HuH-7 (cell line): Measurements from ENCODE around the gene HPSE2.
A peak's percentile ranks its signal among the peaks of the same experiment; 100 is the strongest.

ENCODE experiments used
- DNase-seq: peaks from one replicate; pipeline ENCODE4 v3.0.0; 2011; ENCODE audit warnings: low spot score

HPSE2 gene

DNA sequence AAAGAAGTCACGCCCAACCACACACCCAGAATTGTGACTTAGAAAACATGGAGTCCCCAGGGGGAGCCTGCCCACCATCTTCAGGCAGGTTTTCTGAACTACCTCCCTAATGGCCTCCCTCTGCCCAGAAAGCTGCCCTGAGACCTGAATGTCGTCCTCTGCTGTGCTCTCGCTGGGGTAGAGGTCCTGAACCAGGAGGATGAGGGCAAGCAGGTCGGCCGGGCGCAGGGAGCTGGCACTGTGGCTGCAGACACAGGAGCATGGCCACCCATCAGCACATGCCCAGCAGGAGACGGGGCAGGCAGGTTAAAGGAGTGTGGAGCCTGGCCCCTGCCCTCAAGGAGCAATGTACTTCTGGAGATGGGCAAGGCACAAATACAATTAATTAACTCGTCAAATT lies 805.2 kb downstream of the HPSE2 start:
- no peak for DNase-seq

DNA sequence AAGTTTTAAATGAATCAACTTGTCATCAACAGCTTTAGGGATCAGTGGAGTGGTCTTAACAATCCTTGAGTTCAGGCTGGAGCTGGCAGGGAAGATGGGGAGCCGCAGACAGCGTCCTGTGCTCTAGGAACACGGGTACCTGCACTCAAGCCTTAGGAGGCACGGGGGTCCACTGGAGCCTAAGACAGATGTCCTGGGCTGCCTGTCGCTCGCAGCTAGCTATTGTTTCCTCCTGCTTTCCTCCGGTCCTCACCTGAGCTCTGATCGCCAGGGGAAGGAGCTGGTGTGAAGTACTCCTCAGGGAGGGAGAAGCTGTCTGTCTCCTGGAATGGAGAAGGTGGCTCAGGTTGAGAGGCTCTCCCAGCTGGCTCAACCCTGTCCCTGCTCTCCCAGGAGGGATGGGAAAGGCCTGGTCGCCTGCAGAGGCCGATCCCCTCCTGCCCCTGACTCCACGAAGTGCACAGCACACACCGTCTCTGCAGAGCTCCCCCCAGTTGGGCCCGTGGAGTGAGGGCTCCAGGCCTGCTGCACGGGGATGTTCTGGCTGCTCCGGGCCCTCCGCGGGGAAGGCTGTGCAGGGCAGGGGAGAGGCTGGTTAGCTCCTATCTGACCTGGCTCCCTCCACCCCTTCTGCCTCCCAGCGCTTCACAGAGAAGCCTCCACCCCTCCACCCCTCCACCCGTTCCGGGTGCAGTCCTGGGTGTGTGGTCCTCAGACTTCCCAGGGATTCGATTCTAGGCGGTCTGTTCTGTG lies 806.2 kb downstream of the HPSE2 start:
- no peak for DNase-seq

DNA sequence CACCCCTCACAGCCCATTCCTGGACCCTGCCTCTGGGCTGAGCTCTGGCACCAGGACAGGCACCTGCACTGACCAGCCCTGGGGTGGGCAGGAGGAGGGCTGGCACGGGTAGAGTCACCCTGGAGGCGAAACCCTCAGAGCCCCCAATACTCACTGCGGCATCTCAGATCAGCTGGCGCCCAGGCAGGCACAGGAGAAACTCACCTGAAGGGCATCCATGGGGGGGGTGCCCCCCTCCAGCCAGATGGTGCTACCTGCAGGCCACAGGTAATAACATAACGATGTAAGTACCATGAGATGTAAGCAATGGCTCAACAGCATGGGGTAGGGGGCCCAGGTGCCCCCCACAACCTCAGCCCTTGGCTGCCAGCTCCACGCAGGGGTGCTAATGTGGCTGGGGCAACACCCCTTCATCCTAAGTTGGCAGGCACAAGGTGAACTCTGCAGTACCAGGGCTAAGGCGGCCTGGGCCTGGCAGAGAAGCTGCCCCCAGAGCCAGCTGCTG lies 808.6 kb downstream of the HPSE2 start:
- no peak for DNase-seq

DNA sequence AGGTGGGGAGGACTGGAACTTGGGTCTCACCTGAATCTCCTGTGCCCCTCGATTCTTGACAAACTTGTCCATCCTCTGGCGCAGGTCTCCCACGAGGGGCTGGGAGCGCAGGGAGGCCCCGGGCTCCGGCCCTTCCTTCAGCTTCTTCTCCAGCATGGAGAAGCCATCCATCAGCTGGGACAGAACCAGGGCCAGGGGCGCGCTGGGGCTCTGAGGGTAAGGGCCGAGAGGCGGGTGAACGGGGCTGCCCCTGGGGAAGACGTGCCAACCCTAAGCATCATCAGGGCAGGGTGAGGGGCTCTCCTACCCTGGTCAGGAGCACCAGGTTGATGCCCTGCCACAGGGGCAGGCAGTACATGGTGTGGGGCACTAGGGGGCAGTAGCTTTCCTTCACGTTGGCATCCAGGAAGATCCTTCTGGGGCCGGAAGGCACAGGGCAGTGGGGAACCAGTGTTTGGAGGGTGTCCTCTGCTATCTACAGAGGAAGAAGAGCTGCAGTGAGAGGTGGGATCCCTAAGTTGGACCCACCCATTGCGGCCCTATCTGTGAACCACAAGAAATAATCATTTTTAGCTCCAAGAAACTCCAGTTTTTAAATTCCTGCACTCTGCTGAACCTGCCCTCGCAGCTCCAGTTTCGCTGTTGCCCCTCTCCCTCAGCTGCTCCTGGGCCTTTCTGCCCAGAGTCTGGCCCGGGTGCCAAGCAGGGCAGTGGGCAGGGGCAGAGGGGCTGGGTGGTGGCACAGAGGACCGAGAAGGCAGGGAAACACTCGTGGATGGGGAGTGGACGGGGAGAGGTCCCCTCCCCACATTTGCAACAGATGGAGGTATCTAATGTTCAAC lies 809.9 kb downstream of the HPSE2 start:
- DNase-seq = peak; percentile 82

DNA sequence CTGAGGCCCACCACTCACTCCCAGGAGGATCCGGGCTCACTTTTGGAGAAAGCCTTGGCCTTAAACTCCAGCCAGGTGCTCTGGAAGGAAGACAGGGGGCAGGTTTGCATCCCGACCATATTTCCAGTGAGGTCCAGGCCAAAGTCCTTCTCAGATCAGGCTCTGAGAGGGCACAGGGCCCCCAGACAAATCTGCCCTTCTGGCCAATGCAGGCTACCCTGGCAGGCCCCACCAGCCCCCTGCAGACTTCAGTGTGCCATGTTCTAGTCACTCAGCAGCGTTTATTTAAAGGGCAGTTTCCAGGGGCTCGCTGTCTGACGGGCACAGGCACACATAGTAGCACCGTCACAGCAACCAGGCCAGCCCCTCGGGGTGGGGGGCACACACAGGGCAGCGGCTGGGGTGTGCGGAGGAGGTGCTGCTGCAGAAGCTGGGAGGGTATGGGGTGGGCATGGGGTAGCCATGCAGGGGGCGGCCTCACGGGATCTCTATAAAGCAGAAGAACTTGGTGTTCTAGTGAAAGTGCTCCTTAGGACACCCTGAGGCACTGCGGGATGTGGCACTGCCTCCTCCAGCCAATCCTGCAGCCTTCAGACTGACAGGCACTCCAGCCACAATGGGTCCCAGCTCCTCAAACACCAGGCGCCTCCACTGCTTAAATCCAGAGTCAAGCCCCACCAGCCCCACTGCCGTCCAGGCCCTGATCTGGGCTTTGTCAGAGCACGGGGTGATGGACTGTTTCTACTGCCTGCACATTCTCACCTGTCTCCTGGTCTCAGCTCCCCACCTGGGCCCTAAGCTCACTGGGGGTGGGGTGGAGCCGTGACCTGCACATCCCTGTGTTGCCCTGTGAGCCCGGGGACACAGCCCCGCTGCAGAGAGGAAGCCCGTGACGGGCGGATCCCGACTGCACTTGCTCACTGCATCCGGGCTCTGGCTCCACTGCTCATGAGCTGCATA lies 811.1 kb downstream of the HPSE2 start:
- no peak for DNase-seq

DNA sequence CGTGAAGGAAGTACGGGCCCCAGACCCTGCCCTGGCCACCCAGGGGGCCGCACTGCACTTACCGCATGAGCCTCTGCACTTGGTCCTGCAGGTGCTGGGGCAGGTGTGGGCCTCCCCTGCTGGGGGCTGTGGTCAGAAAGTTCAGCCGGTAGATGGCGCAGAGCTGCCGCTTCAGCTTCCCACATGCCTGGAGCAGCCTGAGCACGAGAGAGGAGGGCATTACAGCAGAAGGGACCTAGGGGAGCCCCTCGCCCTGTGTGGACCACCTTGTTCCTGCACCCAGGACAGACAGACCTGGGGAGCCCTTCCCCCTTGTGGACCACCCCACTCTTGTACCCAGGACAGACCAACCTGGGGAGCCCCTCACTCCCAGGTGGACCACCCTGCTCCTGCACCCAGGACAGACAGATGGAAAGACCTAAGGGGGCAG lies 811.9 kb downstream of the HPSE2 start:
- DNase-seq = peak; percentile 78

DNA sequence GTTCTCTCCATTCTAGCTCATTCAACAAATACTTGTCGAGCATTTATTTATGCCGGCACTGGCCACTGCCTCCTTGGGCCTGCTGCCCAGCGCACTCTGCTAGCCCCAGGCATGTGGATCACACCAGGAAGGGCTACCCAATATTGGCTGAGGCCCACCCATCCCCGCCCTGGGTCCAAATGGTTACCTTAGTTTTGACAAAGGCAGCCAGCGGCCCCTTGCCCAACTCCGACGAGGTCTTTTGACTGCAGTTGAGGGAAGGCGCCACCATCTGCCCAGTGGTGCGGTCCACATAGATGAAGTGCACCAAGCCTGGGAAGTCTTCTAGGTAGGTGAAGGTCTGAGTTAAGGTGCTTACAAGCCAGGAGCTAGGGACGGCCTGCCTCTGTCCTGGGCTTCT lies 813.5 kb downstream of the HPSE2 start:
- DNase-seq = no peak

DNA sequence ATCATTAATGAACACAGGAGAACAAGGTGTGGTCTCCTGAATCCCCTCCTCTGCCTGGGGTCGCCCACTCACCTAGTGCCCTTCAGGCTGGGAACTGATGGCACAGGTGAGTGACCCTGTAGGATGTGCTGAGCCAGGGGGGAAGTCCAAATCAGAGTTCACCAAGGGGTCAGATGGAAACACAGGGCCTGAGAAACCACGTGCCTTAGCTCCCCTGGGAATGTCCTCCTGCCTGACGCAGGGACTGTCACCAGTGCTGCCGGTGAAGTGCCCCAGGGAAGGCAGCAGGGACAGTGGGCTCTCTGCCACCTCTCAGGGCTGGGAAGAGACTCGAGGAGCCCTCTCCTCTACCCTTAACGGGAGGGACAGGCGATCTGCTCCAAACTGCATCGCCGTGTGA lies 814.9 kb downstream of the HPSE2 start:
- DNase-seq = no peak

DNA sequence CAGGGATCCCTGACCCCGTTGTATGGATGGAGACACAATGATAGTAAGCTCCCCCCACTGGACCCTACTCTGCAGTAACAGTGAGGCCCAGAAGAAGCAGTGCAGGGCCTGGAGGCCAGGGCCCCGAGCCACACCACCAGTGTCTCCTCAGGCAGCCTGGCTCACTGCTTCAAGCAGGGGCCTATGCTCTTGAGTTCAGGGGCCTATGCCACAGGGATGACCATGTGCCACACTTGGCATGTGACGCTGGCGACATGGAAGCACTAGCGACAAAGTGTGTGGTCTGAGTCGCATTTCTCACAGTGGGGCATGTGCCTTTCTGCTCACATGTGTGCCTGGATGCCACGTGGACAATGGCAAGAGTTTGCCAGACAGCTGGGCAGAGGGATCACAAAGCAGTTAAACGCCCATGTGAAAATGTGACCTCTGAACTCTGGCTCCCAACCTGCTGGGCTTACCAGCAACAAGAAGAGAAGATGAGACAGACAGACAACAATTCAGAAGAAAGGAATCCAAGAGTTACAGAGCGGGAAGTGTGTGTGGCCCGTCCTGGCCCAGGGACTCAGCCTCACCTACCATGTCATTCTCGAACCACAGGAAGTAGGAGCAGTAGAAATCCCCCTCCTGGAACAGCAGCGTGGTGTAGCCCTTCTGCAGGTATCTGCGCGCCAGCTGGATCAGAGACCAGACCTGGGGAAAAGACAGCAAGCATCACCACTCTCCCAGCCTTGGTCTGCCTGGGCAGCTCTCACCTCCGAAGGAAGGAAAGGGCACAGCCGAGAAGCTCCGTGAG lies 816.0 kb downstream of the HPSE2 start:
- no peak for DNase-seq

DNA sequence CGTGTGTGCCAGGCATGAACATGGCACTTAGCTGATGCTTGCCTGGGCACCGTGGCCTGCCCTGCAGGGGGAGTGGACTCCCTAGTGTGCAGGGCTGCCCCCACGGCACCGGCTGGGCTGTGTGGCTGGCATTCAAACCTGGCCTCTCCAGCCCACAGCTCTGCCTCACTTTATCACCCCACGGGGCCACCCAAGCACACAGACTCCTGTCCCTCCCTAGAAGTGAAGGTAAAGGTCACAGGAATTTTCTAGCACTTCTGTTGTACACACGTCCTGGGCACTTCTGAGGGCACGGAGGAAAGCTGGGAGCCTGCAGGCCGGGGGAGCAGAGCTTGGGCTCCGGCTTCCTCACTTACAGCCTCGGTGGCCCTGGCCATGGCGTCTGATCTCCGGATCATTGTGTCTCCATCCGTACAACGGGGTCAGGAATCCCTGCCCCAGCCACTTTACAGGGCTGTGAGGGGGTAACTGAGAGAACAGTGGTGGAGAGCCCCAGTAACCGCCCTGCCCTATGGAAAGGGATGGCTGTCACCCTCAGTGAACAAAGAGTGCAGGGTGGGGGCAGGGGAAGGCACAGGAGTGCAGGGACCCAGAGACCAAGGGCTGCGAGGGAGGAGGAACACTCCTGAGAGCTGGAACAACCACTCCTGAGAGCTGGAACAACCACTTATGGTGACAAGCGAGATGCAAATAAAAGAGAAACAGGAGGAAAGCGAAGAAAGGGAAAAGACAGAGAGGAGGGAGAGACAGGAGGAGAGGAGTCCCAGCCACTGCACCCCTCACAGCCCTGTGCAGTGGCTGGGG lies 816.8 kb downstream of the HPSE2 start:
- DNase-seq = no peak

DNA sequence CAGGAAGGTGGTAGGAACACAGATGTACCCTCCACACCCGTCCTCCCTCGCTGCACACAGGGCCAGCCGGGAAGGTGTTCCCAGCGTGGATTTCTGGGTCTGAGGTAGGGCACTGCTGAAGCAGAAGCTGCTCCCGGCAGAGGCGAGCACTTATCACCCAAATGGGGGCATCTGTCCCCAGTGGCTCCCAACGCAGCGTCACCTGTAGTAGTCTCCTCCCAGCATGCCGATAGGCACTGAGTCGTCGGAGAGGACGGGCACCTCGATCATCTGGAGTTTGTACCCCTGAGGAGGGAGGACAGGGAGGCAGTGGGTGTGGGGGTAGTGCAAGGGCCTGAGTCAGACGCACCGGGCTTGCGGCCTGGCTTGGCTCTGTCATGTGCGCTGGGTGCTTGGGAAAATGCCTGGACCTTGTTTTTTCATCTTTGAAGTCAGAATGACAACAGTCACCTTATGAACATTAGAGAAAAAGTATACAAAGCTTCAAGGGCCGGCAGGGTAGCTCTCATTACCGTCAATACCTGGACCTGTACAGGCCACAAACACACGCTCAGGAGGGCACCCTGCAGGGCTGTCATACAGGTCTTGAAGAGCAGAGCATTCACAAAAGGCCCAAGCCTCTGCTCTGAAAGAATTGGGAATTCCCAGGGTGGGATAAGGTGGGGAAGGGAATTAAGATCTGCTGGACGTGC lies 817.5 kb downstream of the HPSE2 start:
- no peak for DNase-seq

DNA sequence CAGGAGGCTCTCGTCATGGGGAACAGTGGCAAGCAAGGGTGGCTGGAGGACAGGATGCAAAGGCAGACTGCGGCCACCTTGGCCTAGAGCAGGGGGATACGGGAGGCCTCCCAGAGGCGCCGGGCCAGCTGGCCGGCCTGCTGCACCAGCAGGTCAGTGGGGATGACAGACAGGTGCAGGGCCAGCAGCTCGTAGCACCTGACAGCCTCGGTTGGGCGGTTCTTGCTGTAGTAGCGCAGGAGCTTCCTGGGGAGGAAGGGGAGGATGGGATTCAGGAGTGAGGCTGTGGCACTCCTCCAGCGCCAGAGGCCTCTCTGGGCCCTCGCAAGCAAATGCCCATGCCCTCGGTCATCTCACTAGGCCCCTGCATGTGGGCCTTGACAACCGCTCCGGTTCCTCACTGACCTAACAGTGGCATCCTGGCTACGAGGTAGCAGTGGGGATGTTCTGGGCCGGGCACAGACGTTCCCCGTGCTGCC lies 818.1 kb downstream of the HPSE2 start:
- DNase-seq = no peak

DNA sequence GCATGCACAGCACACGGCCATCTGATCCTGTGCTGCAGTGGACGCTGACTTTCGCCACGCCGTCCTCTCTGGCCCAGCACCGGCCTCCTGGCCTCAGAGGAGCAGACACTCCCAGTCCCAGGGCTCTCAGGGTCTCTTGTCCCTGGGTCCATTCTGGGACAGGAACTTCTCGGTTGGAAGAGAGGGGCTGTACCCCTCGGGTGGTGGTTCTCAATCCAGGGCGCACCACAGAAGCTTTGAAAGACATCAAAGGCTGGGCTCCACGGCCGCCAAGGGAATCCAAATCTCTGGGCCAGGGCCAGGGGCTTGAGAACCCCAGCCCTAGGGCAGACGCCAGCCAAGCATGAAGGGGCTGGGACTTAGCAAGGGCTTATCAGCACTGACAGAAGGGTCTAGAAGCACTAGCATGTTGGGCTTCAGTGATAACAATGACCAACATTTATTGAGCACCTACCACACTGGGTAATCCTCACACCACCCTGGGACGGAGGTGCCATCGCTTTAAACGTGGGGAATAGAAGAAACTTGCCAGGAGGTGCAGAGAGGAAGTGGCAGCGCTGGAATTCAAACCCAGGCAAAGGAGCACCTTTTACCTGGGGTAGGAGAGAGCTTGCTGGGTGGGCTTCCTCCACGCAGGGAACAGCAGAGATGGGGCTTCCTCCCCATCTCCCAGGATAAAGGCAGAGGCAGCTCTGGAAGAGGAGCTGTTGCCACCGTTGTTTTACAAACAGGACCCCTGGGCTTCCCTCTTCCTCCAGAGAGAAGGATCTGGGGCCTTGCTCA lies 818.9 kb downstream of the HPSE2 start:
- no peak for DNase-seq

DNA sequence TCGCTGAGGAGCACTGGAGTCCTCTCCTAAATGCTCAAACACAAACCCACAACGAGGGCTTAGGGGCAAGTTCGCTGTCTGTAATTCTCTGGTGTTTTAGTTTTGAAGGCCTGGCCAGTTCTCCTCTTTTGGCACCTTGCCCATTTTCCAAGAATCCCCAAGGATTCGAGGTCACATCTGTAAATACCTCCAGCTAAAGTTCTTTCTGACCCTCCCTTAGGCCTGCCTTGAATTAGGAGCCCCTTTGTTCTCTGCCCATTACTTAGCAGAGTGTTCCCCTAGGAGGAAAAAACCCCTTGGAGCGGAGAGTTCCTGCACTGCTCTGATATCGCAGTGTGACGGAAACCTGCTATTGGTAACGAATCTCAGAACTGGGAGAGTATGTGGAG lies 819.9 kb downstream of the HPSE2 start:
- no peak for DNase-seq

DNA sequence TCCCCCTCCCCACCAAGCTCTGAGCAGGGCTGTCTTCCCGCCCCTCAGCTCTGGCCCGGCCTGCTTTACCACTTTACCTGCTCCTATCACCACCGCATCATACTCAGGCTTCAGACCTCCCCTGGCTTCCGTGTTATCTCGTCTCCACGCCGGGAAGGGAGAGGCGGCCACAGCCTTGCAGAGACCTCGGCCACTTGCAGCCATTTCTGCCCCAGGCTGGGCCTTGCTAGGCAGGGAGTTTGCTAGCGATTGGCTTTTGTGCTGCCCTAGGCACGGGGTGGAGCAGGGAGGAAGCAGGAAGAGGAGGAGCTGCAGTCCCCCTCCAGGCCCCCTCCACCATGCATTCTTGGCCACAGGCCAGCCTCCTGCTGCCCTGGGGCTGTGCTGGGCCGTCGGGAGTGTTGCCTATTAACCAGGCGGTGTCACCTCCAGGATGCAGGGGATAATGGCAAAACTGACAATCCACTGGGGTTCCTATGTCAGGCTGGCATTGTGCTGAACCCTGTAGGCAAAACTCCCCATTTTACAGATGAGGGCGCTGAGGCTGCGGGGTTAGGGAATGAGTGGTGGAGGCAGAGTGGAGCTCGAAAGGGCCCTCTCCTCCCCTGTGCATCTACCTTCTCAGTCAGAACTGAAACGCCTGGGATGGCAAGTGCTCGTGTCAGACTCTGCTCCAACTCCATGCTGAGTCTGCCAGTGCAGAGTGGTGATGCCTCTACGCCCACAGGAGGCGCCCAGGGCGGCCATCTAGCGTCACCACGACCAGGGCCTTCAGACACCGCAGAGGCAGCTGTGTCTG lies 820.5 kb downstream of the HPSE2 start, which contains the start of gene PYROXD2:
TSS of gene PYROXD2 (minus strand) at position 251 of the 799 bp plus-strand sequence. CDS start at position 204, 47 bp downstream.
- DNase-seq = peak; percentile 63

DNA sequence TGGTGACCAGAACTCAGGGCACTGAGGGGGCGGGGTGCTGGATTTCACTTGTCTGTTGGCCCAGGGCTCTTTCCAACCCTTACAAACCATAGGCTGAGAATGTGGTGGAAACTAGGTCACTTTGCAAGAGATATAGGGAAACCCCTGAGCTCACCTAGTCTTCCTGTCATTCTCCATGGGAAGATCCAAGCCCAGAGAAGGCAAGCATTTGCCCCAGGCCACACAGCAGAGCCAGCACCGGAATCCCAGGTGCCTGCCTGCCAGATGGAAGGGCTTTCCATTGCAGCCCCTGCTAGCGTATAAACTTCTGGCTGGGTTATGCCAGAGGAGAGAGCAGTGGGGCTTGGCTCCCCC lies 821.1 kb downstream of the HPSE2 start:
- DNase-seq = no peak

DNA sequence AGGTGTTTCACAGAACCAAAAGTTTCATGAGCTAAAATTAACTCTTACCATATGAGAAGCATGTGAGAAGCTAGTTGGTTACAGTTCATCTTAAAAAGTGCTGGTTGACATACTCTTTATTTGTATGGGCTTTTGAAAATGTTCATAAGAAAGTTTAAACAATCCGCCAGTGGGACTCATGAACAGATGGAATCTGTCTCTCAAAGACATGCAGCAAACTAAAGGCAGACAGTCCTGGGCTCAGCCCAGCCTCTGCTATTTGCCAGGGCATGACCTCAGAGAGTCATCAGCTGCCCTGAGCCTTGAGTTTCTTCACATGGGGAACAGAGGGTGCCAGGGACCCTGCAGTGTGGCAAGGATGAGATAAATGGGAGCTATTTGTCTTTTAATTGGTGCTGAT lies 823.9 kb downstream of the HPSE2 start:
- DNase-seq = no peak

DNA sequence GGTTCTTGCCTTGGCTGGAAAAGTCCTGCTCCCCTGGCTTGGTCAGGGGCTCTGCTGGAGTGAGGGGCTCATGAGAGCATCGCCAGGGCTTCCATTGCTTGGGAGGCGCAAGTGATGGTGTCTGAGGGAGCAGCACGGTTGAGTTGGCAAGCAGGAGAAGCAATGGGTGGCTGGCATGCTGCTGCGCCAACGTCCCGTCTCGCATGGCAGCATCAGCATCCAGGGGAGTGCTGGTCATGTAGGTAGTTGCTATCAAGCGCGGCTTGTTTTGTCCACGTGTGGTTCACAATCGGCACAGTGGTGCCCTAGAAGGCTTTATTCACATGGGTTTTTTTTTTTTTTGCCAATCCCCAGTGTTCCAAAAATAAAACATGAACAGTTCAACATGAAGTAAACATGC lies 824.5 kb downstream of the HPSE2 start:
- no peak for DNase-seq
